Heart left ventricle (tissue), 13 donors: ENCODE data around the gene SMC3.

Experiments used
- CTCF ChIP-seq, 12 donors: fragments of 200-600 bp; sonication (generic) in 4 of 12; IDR thresholded peaks; one replicate each; pipeline versions ENCODE4 v1.5.0 to v1.8.0; 2018 to 2022; ENCODE audit warnings: antibody characterized with exemption in 12 of 12, mild to moderate bottlenecking in 5 of 12
- POLR2A ChIP-seq, 2 donors: fragments of 450-650 bp; IDR thresholded peaks; one replicate each; pipeline ENCODE4 v1.6.1; 2017; ENCODE audit warnings: antibody characterized with exemption in 2 of 2, mild to moderate bottlenecking in 2 of 2, moderate library complexity in 2 of 2
- donor health status: ischemic (EF 13 %, LVEDD 7.1; RV severe dilation, severe dysfunction).
- donor health status: DM: no; HTN: yes; CAD: no.
- donor health status: DM: no; HTN: no; CAD: no.
- donor health status: ischemic (EF 25% LVEDD 6.9; RV normal size, moderate dysfunction).
- donor health status: ischemic (EF 25% LVEDD 5.7; RV mildly dilated, moderate dysfunction).
- donor health status: ischemic (EF 35%, LVEDD 5.7; RV mildly dilated, moderate dysfunction).
- donor health status: nonischemic (EF 11% LVEDD 7.7; RV severe dilation, severe dysfunction).
- donor health status: DM: yes; HTN: yes; CAD: no.
- donor health status: PGD.
- donor health status: ischemic (EF 29% LVEDD 5.4; RV normal size, mild dysfunction).
- donor health status: nonischemic (EF 23%, LVEDD 6.1; RV moderate dilation, normal function).

GRCh38 chr10:110571093-110571743 lies 3.7 kb downstream of the SMC3 start:
- no peak for TF ChIP-seq CTCF (IDR thresholded peaks at IDR 0.05)
- TF ChIP-seq POLR2A (IDR thresholded peaks at IDR 0.05): no peak
